ENCODE data around the gene OXSM.

GRCh38 chr3:25820816-25821486 is 31.1 kb downstream of the OXSM start:
- no peak for TF ChIP-seq CTCF (optimal IDR thresholded peaks at IDR 0.05 in 1 of 3, IDR thresholded peaks at IDR 0.05 in 1 of 3, conservative IDR thresholded peaks at IDR 0.05 in 1 of 3; ENCODE audit: extremely low read depth in 1 of 3, insufficient read depth in 2 of 3, low read length in 3 of 3)
- TF ChIP-seq EZH2 (IDR thresholded peaks at IDR 0.05; ENCODE audit: low read length), result no peak

Measured in keratinocyte (primary cell).